NCI-H2029 treated with DMSO at 0.1 percent for 48 hours (cell line): ENCODE data around the gene CRABP2.

Experiments
- DNase-seq: peaks from one replicate; lab custom pipeline; 2025; lab: John Stamatoyannopoulos, UW

CRABP2 gene

GRCh38 chr1:156689953-156690674 is 15.3 kb downstream of the CRABP2 start:
- no peak for DNase-seq

- no peak for DNase-seq
These were observed 16.1 kb downstream of the CRABP2 start for GRCh38 chr1:156689035-156689952.

DNA sequence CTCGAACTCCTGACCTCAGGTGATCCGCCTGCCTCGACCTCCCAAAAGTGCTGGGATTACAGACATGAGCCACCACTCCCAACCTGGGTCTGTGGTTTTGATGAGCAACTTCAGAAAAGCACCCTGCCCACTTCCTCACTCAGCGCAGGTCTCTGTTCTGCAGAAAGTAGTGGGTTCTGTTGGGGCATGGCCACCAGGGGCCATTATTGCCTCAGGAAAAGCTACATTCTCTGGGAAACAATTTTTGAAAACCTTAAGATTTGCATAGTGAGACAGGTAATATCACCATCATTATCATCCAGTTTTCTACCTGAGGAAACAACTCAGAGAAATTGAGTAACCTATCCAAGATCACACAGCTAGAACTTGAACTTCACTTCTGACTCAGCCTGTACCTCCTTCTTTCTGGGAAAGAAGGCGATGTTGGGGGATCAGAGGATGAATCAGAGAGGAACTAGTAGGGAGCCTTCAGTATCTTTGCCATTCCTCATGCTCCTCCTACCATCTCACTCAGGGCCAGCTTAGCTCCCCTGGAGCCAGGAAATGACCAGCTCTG is 21.1 kb downstream of the CRABP2 start:
- DNase-seq = no peak

DNA sequence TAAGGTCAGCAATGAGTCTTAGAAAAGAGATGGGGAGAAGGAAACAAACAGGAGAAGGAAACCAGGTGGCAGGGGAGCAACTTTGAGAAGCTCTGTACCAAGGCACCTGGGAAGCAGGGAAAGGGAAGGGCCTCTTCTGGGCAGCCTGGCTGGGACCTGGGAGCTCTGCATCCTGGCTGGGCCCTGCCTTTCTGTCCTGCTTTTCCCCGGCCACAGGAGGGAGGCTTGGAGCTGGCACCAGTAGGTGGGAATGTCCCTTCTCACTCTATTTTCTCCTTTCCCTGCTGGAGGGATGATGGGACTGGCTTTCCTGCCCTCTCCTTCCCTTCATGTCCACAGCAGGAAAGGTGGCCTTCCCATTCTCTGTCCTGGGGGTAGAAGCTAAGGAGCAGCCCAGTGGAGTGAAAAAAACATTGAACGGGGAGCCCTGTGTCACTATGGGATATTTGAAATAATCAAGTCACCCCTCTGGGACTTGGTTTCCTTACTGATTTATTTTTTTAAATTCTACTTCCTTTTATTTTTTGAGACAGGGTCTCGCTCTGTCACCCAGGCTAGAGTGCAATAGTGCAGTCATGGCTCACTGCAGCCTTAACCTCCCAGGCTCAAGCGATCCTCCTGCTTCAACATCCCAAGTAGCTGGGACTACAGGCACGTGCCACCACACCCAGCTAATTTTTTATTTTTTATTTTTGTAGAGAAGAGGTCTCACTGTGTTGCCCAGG is 23.1 kb downstream of the CRABP2 start:
- DNase-seq = no peak

GRCh38 chr1:156681196-156681960 is 24.0 kb downstream of the CRABP2 start:
- no peak for DNase-seq

DNA sequence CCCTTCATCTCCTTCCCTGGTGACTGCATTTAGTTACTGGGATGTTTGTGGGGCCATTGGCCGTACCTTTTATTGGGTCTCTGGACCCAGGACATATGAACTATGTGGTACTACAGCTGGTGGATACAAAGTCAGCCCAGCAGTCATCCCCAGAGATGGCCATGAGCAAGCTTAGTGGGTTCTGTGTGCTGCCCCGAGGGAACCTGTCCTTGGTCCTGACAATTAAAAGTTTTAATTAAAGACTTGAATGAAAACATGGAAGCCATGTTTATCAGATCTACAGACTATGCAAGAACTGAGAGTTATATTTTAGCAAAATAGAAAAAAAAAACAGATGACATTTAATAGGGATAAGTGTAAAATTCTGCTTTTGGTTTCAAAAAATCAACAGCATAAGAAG is 25.3 kb downstream of the CRABP2 start:
- no peak for DNase-seq

- peak; percentile 32 for DNase-seq
These were observed 27.5 kb downstream of the CRABP2 start for GRCh38 chr1:156677616-156678596.

GRCh38 chr1:156676820-156677615 is 28.4 kb downstream of the CRABP2 start, which contains the start of gene NES:
Gene NES, minus strand, starts transcription at chr1:156677407. Its CDS starts 143 bp downstream, at chr1:156677264.
- DNase-seq = no peak

- no peak for DNase-seq
These were observed 29.1 kb downstream of the CRABP2 start for GRCh38 chr1:156676114-156676819.

- no peak for DNase-seq
These were observed 29.9 kb downstream of the CRABP2 start for GRCh38 chr1:156675210-156676113.

- DNase-seq = no peak
These were observed 31.8 kb downstream of the CRABP2 start for GRCh38 chr1:156673387-156674121.

DNA sequence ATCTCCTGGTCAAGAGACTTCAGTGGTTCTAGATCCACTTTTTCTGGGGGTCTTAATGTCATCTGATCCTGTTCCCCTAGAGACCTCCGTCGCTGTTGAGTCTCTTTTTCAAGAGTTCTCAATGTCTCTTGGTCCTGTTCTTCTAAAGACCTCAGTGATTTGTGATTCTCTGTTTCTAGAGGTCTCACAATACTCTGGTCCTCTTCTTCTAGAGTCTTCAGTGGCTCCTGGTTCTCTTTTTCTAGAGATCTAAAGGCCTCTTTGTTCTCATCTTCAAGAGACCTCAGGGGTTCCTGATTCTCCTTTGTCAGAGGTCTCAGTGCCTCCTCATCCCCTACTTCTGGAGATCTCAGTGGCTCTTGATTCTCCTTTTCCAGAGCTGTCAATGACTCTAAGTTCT is 33.6 kb downstream of the CRABP2 start:
- DNase-seq = no peak

- DNase-seq = no peak
These were observed 34.6 kb downstream of the CRABP2 start for GRCh38 chr1:156670791-156671190.

- DNase-seq = no peak
These were observed 35.0 kb downstream of the CRABP2 start for GRCh38 chr1:156670359-156670758.

- DNase-seq = no peak
These were observed 35.6 kb downstream of the CRABP2 start for GRCh38 chr1:156669794-156670193.

GRCh38 chr1:156668801-156669637 is 36.4 kb downstream of the CRABP2 start:
- DNase-seq = no peak
